ENCODE results near the gene RNU7-1.

RNU7-1 gene

DNA sequence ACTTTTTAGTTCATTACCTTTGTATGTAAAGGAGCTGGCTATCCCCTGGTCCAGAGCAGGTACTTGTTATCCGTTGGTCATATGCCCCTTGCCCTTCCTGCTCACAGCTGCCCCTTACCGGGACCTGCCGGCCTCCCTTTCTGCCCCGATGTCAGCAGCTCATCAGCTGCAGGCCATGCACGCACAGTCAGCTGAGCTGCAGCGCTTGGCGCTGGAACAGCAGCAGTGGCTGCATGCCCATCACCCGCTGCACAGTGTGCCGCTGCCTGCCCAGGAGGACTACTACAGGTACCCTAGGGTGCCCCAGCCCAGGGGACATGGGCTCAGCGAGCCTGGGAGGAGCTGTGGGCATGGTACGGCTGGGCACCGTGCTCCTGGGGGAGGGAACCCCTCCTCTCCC, 2.3 kb upstream of the RNU7-1 start:
- peak overlapping the region in 3 of 11 experiments; percentile 10 to 95 (median 88); a peak in 5 of 22 replicates for H3K27ac ChIP-seq
- H3K9ac ChIP-seq = peak overlapping the region in 6 of 11 experiments; percentile 7 to 98 (median 71); a peak in 6 of 22 replicates
- no peak overlapping the region for H3K4me3 ChIP-seq
- H3K4me1 ChIP-seq = peaks cover 46 to 69% (median 57%) of the 10 kb centered on the region in 10 experiments
- no peaks in the 10 kb centered on the region for H3K9me3 ChIP-seq (replicated peaks in 1 of 11)
- H3K4me2 ChIP-seq = peak overlapping the region in 1 of 11 experiments; percentile 18; a peak in 1 of 22 replicates
- H3K27me3 ChIP-seq = no peaks in the 10 kb centered on the region
- peaks cover 5 to 50% (median 39%) of the 10 kb centered on the region in 11 experiments; a peak in 20 of 22 replicates for H3K36me3 ChIP-seq
- TF ChIP-seq Cebpa-rat (IDR thresholded peaks at IDR 0.05) = no peak
- 0 out of 22 replicates have a peak, but pooled peaks cover 0 to 5% (median 0%) of the 10 kb centered on the region in 11 experiments for H4K20me1 ChIP-seq

DNA sequence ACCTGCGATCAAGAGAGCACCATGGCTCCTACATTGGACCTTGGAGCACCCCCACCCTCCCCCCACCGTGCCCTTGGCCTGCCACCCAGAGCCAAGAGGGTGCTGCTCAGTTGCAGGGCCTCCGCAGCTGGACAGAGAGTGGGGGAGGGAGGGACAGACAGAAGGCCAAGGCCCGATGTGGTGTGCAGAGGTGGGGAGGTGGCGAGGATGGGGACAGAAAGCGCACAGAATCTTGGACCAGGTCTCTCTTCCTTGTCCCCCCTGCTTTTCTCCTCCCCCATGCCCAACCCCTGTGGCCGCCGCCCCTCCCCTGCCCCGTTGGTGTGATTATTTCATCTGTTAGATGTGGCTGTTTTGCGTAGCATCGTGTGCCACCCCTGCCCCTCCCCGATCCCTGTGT, 1.8 kb upstream of the RNU7-1 start:
- Histone ChIP-seq H3K4me3 (no peak overlapping the region), H3K4me1 (peaks cover 46 to 69% (median 57%) of the 10 kb centered on the region in 10 experiments), H3K4me2 (0 out of 22 replicates have a peak overlapping the region, but pooled peaks of 2 of the 11 experiments have one; percentile 18 to 89), H3K36me3 (peaks cover 5 to 45% (median 35%) of the 10 kb centered on the region in 11 experiments; a peak in 20 of 22 replicates), H3K9me3 (replicated peaks in 1 of 11) (no peaks in the 10 kb centered on the region), H4K20me1 (0 out of 22 replicates have a peak, but pooled peaks cover 0 to under 1% (median 0%) of the 10 kb centered on the region in 11 experiments), H3K27ac (peak overlapping the region in 4 of 11 experiments; percentile 88 to 95 (median 92); a peak in 6 of 22 replicates), H3K27me3 (no peaks in the 10 kb centered on the region), H3K9ac (peak overlapping the region in 7 of 11 experiments; percentile 7 to 98 (median 87); a peak in 8 of 22 replicates)
- no peak for TF ChIP-seq Cebpa-rat (IDR thresholded peaks at IDR 0.05)

DNA sequence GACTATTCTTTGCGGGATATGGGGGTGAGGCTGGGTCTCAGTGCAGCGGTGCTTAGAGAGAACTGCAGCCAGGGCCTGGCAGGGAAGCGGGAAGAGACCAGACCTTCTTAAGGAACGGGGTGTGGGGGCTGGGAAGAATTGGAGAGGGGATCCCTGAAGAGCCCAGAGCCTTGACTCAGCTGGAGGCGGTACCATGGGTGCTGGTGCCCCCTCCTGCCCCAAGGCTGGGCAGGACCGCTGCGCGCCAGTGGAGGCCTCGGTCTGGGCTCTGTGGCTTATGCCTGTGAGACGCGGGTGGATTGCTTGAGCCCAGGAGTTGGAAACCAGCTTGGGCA, 1.3 kb upstream of the RNU7-1 start:
- Histone ChIP-seq H3K4me2 (peak overlapping the region; percentile 87 to 100 (median 97)), H3K27ac (peak overlapping the region in 10 of 11 experiments; percentile 86 to 96 (median 94); a peak in 19 of 22 replicates), H3K4me1 (peaks cover 47 to 69% (median 57%) of the 10 kb centered on the region in 10 experiments), H3K4me3 (no peak overlapping the region), H3K9me3 (replicated peaks in 1 of 11) (no peaks in the 10 kb centered on the region), H4K20me1 (no peaks in the 10 kb centered on the region), H3K36me3 (peaks cover 5 to 44% (median 35%) of the 10 kb centered on the region in 11 experiments; a peak in 20 of 22 replicates), H3K9ac (peak overlapping the region; percentile 77 to 98 (median 89); a peak in 18 of 22 replicates), H3K27me3 (no peaks in the 10 kb centered on the region)
- TF ChIP-seq Cebpa-rat (IDR thresholded peaks at IDR 0.05) = no peak

DNA sequence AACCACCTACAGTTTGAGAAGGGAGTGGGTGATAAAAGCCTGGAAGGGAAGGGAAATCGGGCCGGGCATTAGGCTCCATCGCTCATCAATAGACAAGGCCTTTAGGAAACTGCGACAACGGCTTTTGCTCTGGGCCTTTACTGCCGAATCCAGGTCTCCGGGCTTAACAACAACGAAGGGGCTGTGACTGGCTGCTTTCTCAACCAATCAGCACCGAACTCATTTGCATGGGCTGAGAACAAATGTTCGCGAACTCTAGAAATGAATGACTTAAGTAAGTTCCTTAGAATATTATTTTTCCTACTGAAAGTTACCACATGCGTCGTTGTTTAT, 261 bp upstream of the RNU7-1 start:
- peaks cover 50 to 72% (median 61%) of the 10 kb centered on the region in 10 experiments for H3K4me1 ChIP-seq
- no peaks in the 10 kb centered on the region for H4K20me1 ChIP-seq
- H3K9ac ChIP-seq = peak overlapping the region; percentile 77 to 98 (median 89)
- H3K9me3 ChIP-seq (replicated peaks in 1 of 11) = no peaks in the 10 kb centered on the region
- peaks cover 5 to 43% (median 34%) of the 10 kb centered on the region in 11 experiments; a peak in 20 of 22 replicates for H3K36me3 ChIP-seq
- peak overlapping the region; percentile 86 to 96 (median 93) for H3K27ac ChIP-seq
- no peaks in the 10 kb centered on the region for H3K27me3 ChIP-seq
- peak overlapping the region; percentile 60 to 79 (median 73); a peak in 18 of 20 replicates for H3K4me3 ChIP-seq
- TF ChIP-seq Cebpa-rat (IDR thresholded peaks at IDR 0.05) = no peak
- peak overlapping the region; percentile 87 to 100 (median 97) for H3K4me2 ChIP-seq

DNA sequence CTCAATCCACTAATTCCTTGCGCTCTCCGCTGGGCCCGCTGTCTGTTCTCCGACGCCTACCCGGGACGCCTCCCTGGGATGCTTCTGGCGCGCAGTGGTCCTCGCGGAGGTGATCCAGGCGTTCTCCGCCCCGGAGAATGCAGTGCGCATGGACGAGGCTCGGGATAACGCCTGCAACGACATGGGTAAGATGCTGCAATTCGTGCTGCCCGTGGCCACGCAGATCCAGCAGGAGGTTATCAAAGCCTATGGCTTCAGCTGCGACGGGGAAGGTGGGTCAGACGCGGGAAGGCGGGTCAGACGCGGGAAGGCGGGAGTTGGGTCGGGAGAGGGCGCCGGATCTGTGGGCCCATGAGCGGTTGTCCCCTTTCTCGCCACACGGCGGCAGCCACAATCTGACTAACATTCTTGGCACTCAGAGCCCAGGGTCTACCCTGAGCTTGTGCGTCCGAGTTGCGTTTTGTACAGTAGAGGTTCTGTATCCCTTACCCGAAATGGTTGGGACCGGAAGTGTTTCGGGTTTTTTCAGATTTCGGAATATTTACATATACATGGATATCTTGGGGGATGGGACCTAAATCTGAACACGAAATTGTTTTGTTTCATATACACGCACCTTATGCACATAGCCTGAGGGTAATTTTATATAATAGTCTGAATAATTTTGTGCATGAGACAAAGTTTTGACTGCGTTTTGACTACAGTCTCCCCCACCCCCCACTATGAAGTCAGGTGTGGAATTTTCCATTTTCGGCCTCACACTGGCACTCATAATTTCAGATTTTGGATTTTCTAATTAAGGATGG, 968 bp downstream of the RNU7-1 start:
- no peak for TF ChIP-seq Cebpa-rat (IDR thresholded peaks at IDR 0.05)
- H3K4me2 ChIP-seq = peak overlapping the region; percentile 87 to 100 (median 97)
- no peaks in the 10 kb centered on the region for H4K20me1 ChIP-seq
- peaks cover 54 to 75% (median 65%) of the 10 kb centered on the region in 10 experiments for H3K4me1 ChIP-seq
- peak overlapping the region; percentile 77 to 98 (median 89) for H3K9ac ChIP-seq
- peak overlapping the region; percentile 60 to 79 (median 73) for H3K4me3 ChIP-seq
- H3K27ac ChIP-seq = peak overlapping the region; percentile 86 to 96 (median 93); a peak in 21 of 22 replicates
- peaks cover 5 to 31% (median 22%) of the 10 kb centered on the region in 11 experiments; a peak in 20 of 22 replicates for H3K36me3 ChIP-seq
- no peaks in the 10 kb centered on the region for H3K9me3 ChIP-seq (replicated peaks in 1 of 11)
- H3K27me3 ChIP-seq = no peaks in the 10 kb centered on the region

DNA sequence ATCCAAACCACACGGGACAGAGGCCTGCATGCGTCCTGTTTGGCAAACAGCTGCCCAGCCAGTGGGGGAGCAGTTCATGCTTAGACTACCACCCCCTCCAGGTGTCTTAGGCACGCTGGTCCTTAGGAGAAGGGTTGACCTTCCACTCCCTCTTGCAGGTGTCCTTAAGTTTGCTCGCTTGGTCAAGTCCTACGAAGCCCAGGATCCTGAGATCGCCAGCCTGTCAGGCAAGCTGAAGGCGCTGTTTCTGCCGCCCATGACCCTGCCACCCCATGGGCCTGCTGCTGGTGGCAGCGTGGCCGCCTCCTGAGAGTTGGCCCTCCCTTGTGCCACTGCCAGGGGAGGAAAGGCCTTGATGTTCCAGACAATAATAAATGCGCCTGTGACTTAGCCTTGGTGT, 2.0 kb downstream of the RNU7-1 start:
- Histone ChIP-seq H3K36me3 (peaks cover 5 to 21% (median 12%) of the 10 kb centered on the region in 11 experiments; a peak in 20 of 22 replicates), H3K27ac (peak overlapping the region; percentile 44 to 96 (median 91); a peak in 21 of 22 replicates), H3K9me3 (replicated peaks in 1 of 11) (no peaks in the 10 kb centered on the region), H4K20me1 (no peaks in the 10 kb centered on the region), H3K4me3 (peak overlapping the region; percentile 31 to 79 (median 73); a peak in 19 of 20 replicates), H3K4me1 (peaks cover 65 to 85% (median 75%) of the 10 kb centered on the region in 10 experiments), H3K4me2 (peak overlapping the region; percentile 87 to 100 (median 97)), H3K9ac (peak overlapping the region; percentile 58 to 98 (median 89); a peak in 21 of 22 replicates), H3K27me3 (no peaks in the 10 kb centered on the region)
- no peak for TF ChIP-seq Cebpa-rat (IDR thresholded peaks at IDR 0.05)

DNA sequence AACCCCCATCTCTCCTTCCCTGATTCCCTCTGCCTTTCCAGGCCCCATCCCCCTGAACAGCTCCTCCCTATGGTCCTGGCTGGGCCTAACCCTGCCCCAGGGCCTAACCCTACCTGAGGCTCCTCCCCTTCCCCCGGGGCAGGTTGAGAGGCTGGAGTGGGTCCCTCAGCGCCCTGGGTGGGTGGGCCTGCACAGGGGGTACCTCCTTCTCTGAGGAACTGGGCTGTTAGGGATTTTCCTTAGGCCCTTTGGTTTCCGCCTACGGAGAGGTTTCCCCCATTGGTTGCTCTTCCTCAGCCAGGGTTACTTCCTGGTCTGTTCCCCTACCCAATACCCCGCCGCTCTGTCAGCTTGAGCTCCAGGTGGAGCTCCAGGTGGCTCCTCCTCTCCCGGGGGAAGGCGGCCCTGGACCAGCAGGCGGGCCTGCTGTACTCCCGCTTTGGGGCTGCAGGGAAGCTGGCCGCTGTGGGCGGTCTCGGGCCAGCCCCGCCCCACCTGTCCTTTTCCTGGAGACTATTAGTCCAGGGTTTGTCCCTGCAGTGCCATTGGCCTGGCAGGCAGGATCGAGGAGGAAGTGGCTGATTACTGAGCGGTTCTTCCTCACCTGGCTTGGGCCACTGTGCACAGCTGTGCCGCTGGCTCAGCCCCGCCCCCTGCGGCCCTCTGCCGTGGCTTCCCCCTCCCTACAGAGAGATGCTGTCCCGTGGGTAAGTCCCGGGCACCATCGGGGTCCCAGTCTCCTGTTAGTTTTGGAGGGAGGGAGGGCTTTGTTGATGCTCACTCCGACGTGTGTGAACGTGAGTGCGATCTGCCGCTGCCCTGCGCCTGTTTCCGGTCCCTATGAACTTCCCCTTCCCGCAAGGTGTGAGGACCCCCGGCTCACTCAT, 2.7 kb downstream of the RNU7-1 start:
- no peaks in the 10 kb centered on the region for H4K20me1 ChIP-seq
- peak overlapping the region; percentile 44 to 96 (median 91); a peak in 21 of 22 replicates for H3K27ac ChIP-seq
- H3K4me2 ChIP-seq = peak overlapping the region; percentile 87 to 100 (median 97)
- H3K9ac ChIP-seq = peak overlapping the region; percentile 58 to 98 (median 89); a peak in 21 of 22 replicates
- peaks cover 69 to 90% (median 79%) of the 10 kb centered on the region in 10 experiments for H3K4me1 ChIP-seq
- H3K4me3 ChIP-seq = peak overlapping the region; percentile 31 to 79 (median 73)
- H3K36me3 ChIP-seq = peaks cover 5 to 14% (median 5%) of the 10 kb centered on the region in 11 experiments; a peak in 18 of 22 replicates
- H3K27me3 ChIP-seq = no peaks in the 10 kb centered on the region
- no peaks in the 10 kb centered on the region for H3K9me3 ChIP-seq (replicated peaks in 1 of 11)
- no peak for TF ChIP-seq Cebpa-rat (IDR thresholded peaks at IDR 0.05)

DNA sequence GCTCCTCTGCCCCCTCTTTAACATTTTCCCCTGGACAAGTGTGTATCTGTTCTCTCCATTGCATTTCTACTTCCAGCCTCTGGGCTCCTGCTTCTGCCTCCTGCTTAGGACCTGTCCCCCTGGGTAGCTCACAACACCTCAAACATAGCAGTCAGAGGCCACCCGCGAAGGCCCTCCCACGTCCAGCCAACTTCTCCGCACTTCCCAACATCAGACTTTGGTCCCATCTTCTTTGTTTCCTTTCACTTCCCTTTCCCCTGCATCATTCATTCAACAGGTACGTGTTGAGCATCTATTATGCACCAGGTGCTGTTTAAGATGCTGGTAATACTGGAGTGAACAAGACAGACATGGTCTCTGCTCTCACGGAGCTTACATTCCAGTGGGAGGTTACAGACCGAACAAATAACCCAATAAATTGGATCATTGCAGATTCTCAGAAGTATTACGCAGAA, 3.3 kb downstream of the RNU7-1 start:
- no peaks in the 10 kb centered on the region for H3K9me3 ChIP-seq (replicated peaks in 1 of 11)
- peak overlapping the region; percentile 87 to 100 (median 97) for H3K4me2 ChIP-seq
- H4K20me1 ChIP-seq = no peaks in the 10 kb centered on the region
- peaks cover 68 to 92% (median 76%) of the 10 kb centered on the region in 10 experiments for H3K4me1 ChIP-seq
- H3K27ac ChIP-seq = peak overlapping the region in 10 of 11 experiments; percentile 56 to 96 (median 92); a peak in 16 of 22 replicates
- peak overlapping the region; percentile 31 to 79 (median 73) for H3K4me3 ChIP-seq
- H3K9ac ChIP-seq = peak overlapping the region in 10 of 11 experiments; percentile 77 to 98 (median 90); a peak in 19 of 22 replicates
- no peaks in the 10 kb centered on the region for H3K27me3 ChIP-seq
- TF ChIP-seq Cebpa-rat (IDR thresholded peaks at IDR 0.05) = no peak
- peaks cover 0 to 7% (median 0%) of the 10 kb centered on the region in 11 experiments; a peak in 8 of 22 replicates for H3K36me3 ChIP-seq

All from BLaER1 treated with 17β-estradiol and CSF1 and Interleukin-3, amounts not matched to agents 10 nM and 100 nM (cell line).